Neural cell (in vitro differentiated cells): ENCODE data around the gene STK40.

Experiments
- EZH2 ChIP-seq: fragments of 200-600, 300-800 bp; shearing (Covaris generic), sonication (generic); IDR thresholded peaks from 2 replicates; pipeline ENCODE4 v1.6.1; 2014; ENCODE audit warnings: antibody characterized with exemption, low read length, borderline replicate concordance, mild to moderate bottlenecking; ENCODE audit not compliant: insufficient read depth, poor library complexity, severe bottlenecking
- MXI1 ChIP-seq: fragments of 450-650 bp; conservative IDR thresholded peaks from 2 replicates; pipeline ENCODE4 v1.6.1; 2014; ENCODE audit warnings: antibody characterized with exemption, mild to moderate bottlenecking; ENCODE audit not compliant: poor library complexity, severe bottlenecking
- POLR2AphosphoS5 ChIP-seq: IDR thresholded peaks from 2 replicates; pipeline ENCODE4 v1.6.1; 2012
- TAF1 ChIP-seq: IDR thresholded peaks from 2 replicates; pipeline ENCODE4 v1.6.1; 2012; ENCODE audit warnings: low read depth
- TF ChIP-seq, protein P1 (sequence below): fragments of 450-650 bp; IDR thresholded peaks from 2 replicates; pipeline ENCODE4 v1.5.1; 2014; ENCODE audit warnings: antibody characterized with exemption, mild to moderate bottlenecking, moderate library complexity; ENCODE audit not compliant: poor library complexity, severe bottlenecking
- TF ChIP-seq, protein P2 (sequence below): IDR thresholded peaks from 2 replicates; pipeline ENCODE4 v1.6.1; 2012; ENCODE audit warnings: borderline replicate concordance

DNA sequence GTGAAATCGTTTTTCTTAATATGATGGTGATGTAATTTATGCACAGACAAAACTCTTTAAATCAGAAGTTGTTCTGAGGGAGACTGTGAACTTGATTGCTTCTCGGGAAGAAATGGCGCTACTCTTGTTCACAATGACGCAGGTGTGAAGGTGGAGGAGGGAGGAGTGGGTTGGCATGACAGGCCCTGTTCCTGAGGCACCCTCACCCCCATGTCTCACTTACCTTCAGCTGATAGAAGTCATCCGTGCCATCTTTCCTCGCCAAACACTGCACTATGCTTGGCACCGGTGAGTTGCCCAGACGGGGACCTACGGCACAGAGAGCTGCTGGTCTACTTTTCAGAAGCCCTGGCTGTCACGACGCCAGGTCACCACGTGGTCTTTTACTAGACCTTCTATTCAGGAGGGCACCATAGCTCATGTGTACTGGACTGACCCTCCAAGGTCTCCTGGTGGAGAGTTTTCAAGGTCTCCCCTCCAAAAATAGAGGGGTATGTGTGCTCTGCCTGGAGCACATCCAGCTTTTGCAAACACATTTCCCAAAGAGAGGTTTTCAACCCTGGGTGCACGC, 27.1 kb downstream of the STK40 start:
- TF ChIP-seq, protein P1, sequence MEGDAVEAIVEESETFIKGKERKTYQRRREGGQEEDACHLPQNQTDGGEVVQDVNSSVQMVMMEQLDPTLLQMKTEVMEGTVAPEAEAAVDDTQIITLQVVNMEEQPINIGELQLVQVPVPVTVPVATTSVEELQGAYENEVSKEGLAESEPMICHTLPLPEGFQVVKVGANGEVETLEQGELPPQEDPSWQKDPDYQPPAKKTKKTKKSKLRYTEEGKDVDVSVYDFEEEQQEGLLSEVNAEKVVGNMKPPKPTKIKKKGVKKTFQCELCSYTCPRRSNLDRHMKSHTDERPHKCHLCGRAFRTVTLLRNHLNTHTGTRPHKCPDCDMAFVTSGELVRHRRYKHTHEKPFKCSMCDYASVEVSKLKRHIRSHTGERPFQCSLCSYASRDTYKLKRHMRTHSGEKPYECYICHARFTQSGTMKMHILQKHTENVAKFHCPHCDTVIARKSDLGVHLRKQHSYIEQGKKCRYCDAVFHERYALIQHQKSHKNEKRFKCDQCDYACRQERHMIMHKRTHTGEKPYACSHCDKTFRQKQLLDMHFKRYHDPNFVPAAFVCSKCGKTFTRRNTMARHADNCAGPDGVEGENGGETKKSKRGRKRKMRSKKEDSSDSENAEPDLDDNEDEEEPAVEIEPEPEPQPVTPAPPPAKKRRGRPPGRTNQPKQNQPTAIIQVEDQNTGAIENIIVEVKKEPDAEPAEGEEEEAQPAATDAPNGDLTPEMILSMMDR: no peak
- TF ChIP-seq EZH2 (no peak), POLR2AphosphoS5 (no peak), TAF1 (no peak), MXI1 (no peak)
- TF ChIP-seq, protein P2, sequence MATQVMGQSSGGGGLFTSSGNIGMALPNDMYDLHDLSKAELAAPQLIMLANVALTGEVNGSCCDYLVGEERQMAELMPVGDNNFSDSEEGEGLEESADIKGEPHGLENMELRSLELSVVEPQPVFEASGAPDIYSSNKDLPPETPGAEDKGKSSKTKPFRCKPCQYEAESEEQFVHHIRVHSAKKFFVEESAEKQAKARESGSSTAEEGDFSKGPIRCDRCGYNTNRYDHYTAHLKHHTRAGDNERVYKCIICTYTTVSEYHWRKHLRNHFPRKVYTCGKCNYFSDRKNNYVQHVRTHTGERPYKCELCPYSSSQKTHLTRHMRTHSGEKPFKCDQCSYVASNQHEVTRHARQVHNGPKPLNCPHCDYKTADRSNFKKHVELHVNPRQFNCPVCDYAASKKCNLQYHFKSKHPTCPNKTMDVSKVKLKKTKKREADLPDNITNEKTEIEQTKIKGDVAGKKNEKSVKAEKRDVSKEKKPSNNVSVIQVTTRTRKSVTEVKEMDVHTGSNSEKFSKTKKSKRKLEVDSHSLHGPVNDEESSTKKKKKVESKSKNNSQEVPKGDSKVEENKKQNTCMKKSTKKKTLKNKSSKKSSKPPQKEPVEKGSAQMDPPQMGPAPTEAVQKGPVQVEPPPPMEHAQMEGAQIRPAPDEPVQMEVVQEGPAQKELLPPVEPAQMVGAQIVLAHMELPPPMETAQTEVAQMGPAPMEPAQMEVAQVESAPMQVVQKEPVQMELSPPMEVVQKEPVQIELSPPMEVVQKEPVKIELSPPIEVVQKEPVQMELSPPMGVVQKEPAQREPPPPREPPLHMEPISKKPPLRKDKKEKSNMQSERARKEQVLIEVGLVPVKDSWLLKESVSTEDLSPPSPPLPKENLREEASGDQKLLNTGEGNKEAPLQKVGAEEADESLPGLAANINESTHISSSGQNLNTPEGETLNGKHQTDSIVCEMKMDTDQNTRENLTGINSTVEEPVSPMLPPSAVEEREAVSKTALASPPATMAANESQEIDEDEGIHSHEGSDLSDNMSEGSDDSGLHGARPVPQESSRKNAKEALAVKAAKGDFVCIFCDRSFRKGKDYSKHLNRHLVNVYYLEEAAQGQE: no peak
